NCI-H446 treated with DMSO at 0.1 percent for 48 hours (cell line): ENCODE results near the gene WDR1.

Source experiments
- DNase-seq: peaks from one replicate; lab custom pipeline; 2025; lab: John Stamatoyannopoulos, UW

The WDR1 gene

GRCh38 chr4:10085386-10085785 lies 31.2 kb downstream of the WDR1 start:
- DNase-seq = no peak

GRCh38 chr4:10084651-10085358 lies 31.8 kb downstream of the WDR1 start:
- DNase-seq = no peak

GRCh38 chr4:10083861-10084641 lies 32.5 kb downstream of the WDR1 start:
- DNase-seq = no peak

GRCh38 chr4:10083331-10083771 lies 33.2 kb downstream of the WDR1 start:
- DNase-seq = no peak

GRCh38 chr4:10082459-10083272 lies 33.9 kb downstream of the WDR1 start:
- no peak for DNase-seq

GRCh38 chr4:10082047-10082446 lies 34.6 kb downstream of the WDR1 start:
- no peak for DNase-seq

- DNase-seq = no peak
These were observed 35.4 kb downstream of the WDR1 start for GRCh38 chr4:10081218-10081606.

- DNase-seq = no peak
These were observed 35.9 kb downstream of the WDR1 start for GRCh38 chr4:10080589-10081217.

- DNase-seq = no peak
These were observed 36.5 kb downstream of the WDR1 start for GRCh38 chr4:10079912-10080588.

- DNase-seq = no peak
These were observed 37.3 kb downstream of the WDR1 start for GRCh38 chr4:10079256-10079655.

- no peak for DNase-seq
These were observed 37.9 kb downstream of the WDR1 start for GRCh38 chr4:10078481-10079233.

- DNase-seq = no peak
These were observed 38.9 kb downstream of the WDR1 start for GRCh38 chr4:10077483-10078335.

GRCh38 chr4:10077076-10077475 lies 39.5 kb downstream of the WDR1 start:
- DNase-seq = no peak

GRCh38 chr4:10075953-10076391 lies 40.6 kb downstream of the WDR1 start:
- DNase-seq = no peak

GRCh38 chr4:10075158-10075863 lies 41.3 kb downstream of the WDR1 start:
- no peak for DNase-seq

- DNase-seq = no peak
These were observed 41.9 kb downstream of the WDR1 start for GRCh38 chr4:10074767-10075105.

- DNase-seq = no peak
These were observed 42.4 kb downstream of the WDR1 start for GRCh38 chr4:10074076-10074766.

GRCh38 chr4:10072420-10073017 lies 44.1 kb downstream of the WDR1 start:
- DNase-seq = no peak
